CD4-positive, alpha-beta T cell treated with Interleukin-17A for 4 hours (primary cell): Measurements from ENCODE around the gene PADI4.

Experiments used
- DNase-seq: peaks from one replicate; pipeline ENCODE4 v3.0.0-alpha.2; 2020; ENCODE audit warnings: mixed read lengths

Gene PADI4

GRCh38 chr1:17307946-17308345 lies at the start of gene PADI4:
PADI4 (plus strand) TSS chr1:17308197; CDS start chr1:17308223, 26 bp downstream.
- DNase-seq, result no peak

- DNase-seq, result no peak
Measured at GRCh38 chr1:17258758-17259130, 49.3 kb upstream of the PADI4 start.

- DNase-seq, result no peak
Measured at GRCh38 chr1:17259233-17259873, 48.6 kb upstream of the PADI4 start.

GRCh38 chr1:17260264-17260663 lies 47.7 kb upstream of the PADI4 start:
- DNase-seq, result no peak

GRCh38 chr1:17260738-17261137 lies 47.3 kb upstream of the PADI4 start:
- DNase-seq, result no peak

- DNase-seq, result no peak
Measured at GRCh38 chr1:17263936-17264335, 44.1 kb upstream of the PADI4 start.

GRCh38 chr1:17264470-17264869 lies 43.5 kb upstream of the PADI4 start:
- DNase-seq, result no peak

GRCh38 chr1:17265162-17265561 lies 42.8 kb upstream of the PADI4 start:
- no peak for DNase-seq

- no peak for DNase-seq
Measured at GRCh38 chr1:17265950-17266349, 42.0 kb upstream of the PADI4 start.

GRCh38 chr1:17270891-17271765 lies 36.9 kb upstream of the PADI4 start:
- DNase-seq, result no peak

- no peak for DNase-seq
Measured at GRCh38 chr1:17272066-17272465, 35.9 kb upstream of the PADI4 start.

GRCh38 chr1:17272646-17273045 lies 35.4 kb upstream of the PADI4 start:
- DNase-seq, result no peak

- no peak for DNase-seq
Measured at GRCh38 chr1:17273096-17273495, 34.9 kb upstream of the PADI4 start.

- peak; percentile 16 for DNase-seq
Measured at GRCh38 chr1:17274186-17275170, 33.5 kb upstream of the PADI4 start.

GRCh38 chr1:17276568-17276967 lies 31.4 kb upstream of the PADI4 start:
- no peak for DNase-seq

- DNase-seq, result no peak
Measured at GRCh38 chr1:17277511-17278159, 30.4 kb upstream of the PADI4 start.

- no peak for DNase-seq
Measured at GRCh38 chr1:17278996-17279830, 28.8 kb upstream of the PADI4 start.

GRCh38 chr1:17280436-17280835 lies 27.6 kb upstream of the PADI4 start:
- no peak for DNase-seq

- no peak for DNase-seq
Measured at GRCh38 chr1:17280894-17281293, 27.1 kb upstream of the PADI4 start.

- DNase-seq, result no peak
Measured at GRCh38 chr1:17281775-17282181, 26.2 kb upstream of the PADI4 start.

- DNase-seq, result no peak
Measured at GRCh38 chr1:17282836-17283235, 25.2 kb upstream of the PADI4 start.

GRCh38 chr1:17286646-17287045 lies 21.4 kb upstream of the PADI4 start:
- DNase-seq, result no peak
